Psoas muscle (tissue), 8 donors: ENCODE results near the gene SLC27A5. TPM values are rescaled to one million over a fixed set of nuclear protein-coding genes. Genes with fewer than 3 reads are reported as not detected.

Source experiments
- ATAC-seq, 4 donors: fragments of 200-7000 bp; cut with Tn5 transposase; one replicate each; pipeline ENCODE4 v1.9.1; 2020; ENCODE audit warnings: moderate library complexity in 3 of 4, mild to moderate bottlenecking in 2 of 4
- DNase-seq, 2 donors: peaks; one replicate each; pipeline ENCODE4 v3.0.0-alpha.2; 2020
- H3K27ac ChIP-seq: fragments of 200-600 bp; one replicate; pipeline ENCODE4 v1.8.0; 2022
- H3K27me3 ChIP-seq, 3 donors: fragments of 200-600 bp in 1 of 3; one replicate each; pipeline versions ENCODE4 v1.6.1 to v1.8.0; 2013 to 2022; ENCODE audit warnings: low read length in 2 of 3, mild to moderate bottlenecking in 2 of 3, moderate library complexity in 1 of 3; ENCODE audit not compliant: insufficient read depth in 3 of 3
- H3K36me3 ChIP-seq, 2 donors: fragments of 200-600 bp in 1 of 2; one replicate each; pipeline versions ENCODE4 v1.6.1 to v1.8.0; 2013 to 2022; ENCODE audit warnings: low read depth in 1 of 2, mild to moderate bottlenecking in 1 of 2, moderate library complexity in 1 of 2; ENCODE audit not compliant: insufficient read depth in 1 of 2
- H3K4me1 ChIP-seq: fragments of 200-600 bp; one replicate; pipeline ENCODE4 v1.8.0; 2022
- H3K4me3 ChIP-seq: fragments of 200-600 bp; one replicate; pipeline ENCODE4 v1.8.0; 2022; ENCODE audit warnings: mild to moderate bottlenecking
- H3K9me3 ChIP-seq: fragments of 200-600 bp; one replicate; pipeline ENCODE4 v1.8.0; 2022
- CTCF ChIP-seq: fragments of 200-600 bp; IDR thresholded peaks from one replicate; pipeline ENCODE4 v1.8.0; 2022; ENCODE audit warnings: antibody characterized with exemption
- WGBS, 3 donors: extraction: QIAGEN DNeasy Blood & Tissue Kit; methylation state at CpG; one replicate each; pipeline versions ENCODE4 v1.1.6 to v1.1.7; 2013; 5-methylcytosine and 5-hydroxymethylcytosine counted together
- intact Hi-C, 2 donors: fragments of 100-400 bp; cut with DNase I; formaldehyde crosslinking; loops; one replicate each; pipeline versions ENCODE4 v1.11.0 to v1.14.2; 2022
- polyA plus RNA-seq, 3 donors: library from polyadenylated mRNA; stranded (reverse); fragments of 200-250 nt; gene quantifications; one replicate each; pipeline ENCODE4 v1.2.3, GENCODE V29; 2013
- total RNA-seq, 4 donors: library from RNA; stranded (reverse); fragmentation: NEBNext Ultra II Directional in 2 of 4; extraction: Animal tissue kit (Norgen Biotek cat#: 25700) in 2 of 4; gene quantifications; one replicate each; pipeline versions ENCODE4 v1.2.1 to v1.2.4, GENCODE V29; 2021 to 2023
- donor health status: healthy with polysubstance abuse.
- donor health status: DM: no; HTN: no; CAD: no; lungs with moderate emphysema.
- donor health status: Bipolar disorder and iron deficiency.
- donor health status: healthy.
- donor health status: DM: yes; HTN: yes; CAD: no.
- donor health status: DM: no; HTN: no; CAD: no.
- donor health status: DM: no; HTN: no; CAD: no.
- donor health status: DM: yes; HTN: yes; CAD: no.

Gene SLC27A5
- total and polyA plus RNA-seq, 7 donors = 3.1 to 11.0 (median 6.1) TPM

- H3K4me1 ChIP-seq = peaks cover 63% of the 10 kb centered on the region
- peaks cover 0 to 17% of the 10 kb centered on the region in 2 donors for H3K36me3 ChIP-seq
- H3K4me3 ChIP-seq = peak overlapping the region; percentile 84
- DNase-seq (peak; percentile 99 to 100), ATAC-seq (peak; percentile 79 to 83 (median 82))
- H3K27me3 ChIP-seq = no peaks in the 10 kb centered on the region
- WGBS, 3 donors = 1% methylated on average over 54 to 76 of the region's 76 CpGs
- H3K9me3 ChIP-seq = no peaks in the 10 kb centered on the region
- peak overlapping the region; percentile 96 for H3K27ac ChIP-seq
- intact Hi-C loops = loop anchor here (1.0 kb wide), 2 partner anchors 12 to 15 kb away; partner anchors contain the start of gene MZF1 (in 1 of the 2)
- no peak for TF ChIP-seq CTCF
These were observed 47.0 kb upstream of the SLC27A5 start for GRCh38 chr19:58558623-58559274.

- Histone ChIP-seq H3K9me3 (no peaks in the 10 kb centered on the region), H3K27ac (peak within 1 kb of the TSS; percentile 96), H3K36me3 (peaks cover 0 to 23% of the 10 kb centered on the region in 2 donors), H3K4me3 (peak within 1 kb of the TSS; percentile 84), H3K4me1 (peaks cover 63% of the 10 kb centered on the region), H3K27me3 (no peaks in the 10 kb centered on the region)
- DNase-seq (peak; percentile 62 to 84), ATAC-seq (no peak)
- intact Hi-C loops = no loop called here
- TF ChIP-seq CTCF = no peak
- WGBS, 3 donors = 0 to 1% (median 0%) methylated on average over 28 to 62 of the region's 62 CpGs
These were observed 46.4 kb upstream of the SLC27A5 start, which contains the start of gene UBE2M for GRCh38 chr19:58558066-58558622. UBE2M (minus strand) TSS chr19:58558611; CDS start chr19:58558381, 230 bp downstream.

- Histone ChIP-seq H3K9me3 (no peaks in the 10 kb centered on the region), H3K36me3 (peaks cover 0 to 30% of the 10 kb centered on the region in 2 donors), H3K27me3 (no peaks in the 10 kb centered on the region), H3K27ac (peak overlapping the region; percentile 97), H3K4me1 (peaks cover 57% of the 10 kb centered on the region), H3K4me3 (peak overlapping the region; percentile 84)
- DNase-seq (no peak), ATAC-seq (no peak)
- intact Hi-C loops = no loop called here
- no peak for TF ChIP-seq CTCF
- 28 to 39% (median 35%) methylated on average over 11 to 12 of the region's 12 CpGs for WGBS, 3 donors
These were observed 45.7 kb upstream of the SLC27A5 start for GRCh38 chr19:58557221-58558065.

GRCh38 chr19:58556622-58557220 is 44.9 kb upstream of the SLC27A5 start:
- no peak for DNase-seq
- no peak for TF ChIP-seq CTCF
- H3K4me1 ChIP-seq = peaks cover 49% of the 10 kb centered on the region

More at GRCh38 chr19:58556622-58557220, 44.9 kb upstream of the SLC27A5 start:
- Histone ChIP-seq H3K27ac (peak overlapping the region; percentile 97), H3K9me3 (no peaks in the 10 kb centered on the region), H3K27me3 (no peaks in the 10 kb centered on the region), H3K36me3 (peaks cover 0 to 37% of the 10 kb centered on the region in 2 donors), H3K4me3 (peak overlapping the region; percentile 84)
- intact Hi-C loops = no loop called here
- WGBS, 3 donors = 55 to 69% (median 56%) methylated on average over 10 of the region's 10 CpGs
- ATAC-seq = no peak
